HL-60/S4 treated with phorbol 12-myristate 13-acetate at 8.2 ng/mL for 4 days and 3 days (cell line): ENCODE results near the gene AOX1.
"Not testable (repeated sequence)": the region's sequence is repeated elsewhere in the genome, so short reads cannot be mapped to it uniquely, and the experiment has no call there.

Experiments used
- in situ Hi-C: fragments of 300-500 bp; cut with MboI; formaldehyde crosslinking; loops from 2 replicates; pipeline ENCODE4 v1.15.0; 2022; ENCODE audit warnings: low sequenced_read_pairs

Gene AOX1

DNA sequence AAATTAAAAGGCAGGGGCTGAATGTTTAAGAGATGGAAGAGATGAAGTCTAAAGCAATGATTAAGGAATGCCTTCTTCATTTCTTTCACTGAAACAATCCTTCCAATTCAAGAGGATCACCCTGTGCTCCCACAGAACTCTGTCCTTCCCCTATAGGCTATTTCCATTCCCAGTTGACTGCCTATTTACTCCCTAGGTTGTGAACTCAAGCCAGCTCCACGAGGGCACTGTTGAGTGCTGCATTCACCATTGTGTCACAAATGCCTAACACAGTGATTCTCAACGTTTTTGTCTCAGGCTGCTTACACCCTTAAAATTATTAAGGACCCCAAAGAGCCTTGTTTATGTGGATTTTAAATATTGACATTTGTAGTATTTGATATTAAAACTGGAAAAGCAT is 112.4 kb downstream of the AOX1 start:
- in situ Hi-C loops = no loop called here

DNA sequence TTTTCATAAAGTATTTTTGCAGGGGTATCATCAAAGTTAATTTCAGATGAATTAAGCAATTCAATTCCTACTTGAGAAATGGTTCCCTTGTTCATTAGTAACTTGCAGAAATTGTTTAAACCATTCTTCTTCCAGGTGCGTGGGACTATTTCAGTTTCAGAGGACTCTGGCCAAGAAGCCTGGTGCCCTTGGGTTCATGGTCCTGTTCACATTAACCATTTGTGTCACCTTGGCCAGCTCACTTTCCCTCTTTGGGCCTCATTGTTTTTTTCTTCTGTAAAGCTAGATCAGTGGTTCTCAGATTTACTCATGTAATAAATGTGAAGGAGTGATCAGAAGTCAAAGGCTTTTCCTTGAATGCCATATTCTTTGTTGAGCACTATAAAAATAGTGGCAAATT is 113.5 kb downstream of the AOX1 start:
- in situ Hi-C loops = no loop called here

GRCh38 chr2:200700856-200701255 is 115.0 kb downstream of the AOX1 start:
- in situ Hi-C loops = no loop called here

DNA sequence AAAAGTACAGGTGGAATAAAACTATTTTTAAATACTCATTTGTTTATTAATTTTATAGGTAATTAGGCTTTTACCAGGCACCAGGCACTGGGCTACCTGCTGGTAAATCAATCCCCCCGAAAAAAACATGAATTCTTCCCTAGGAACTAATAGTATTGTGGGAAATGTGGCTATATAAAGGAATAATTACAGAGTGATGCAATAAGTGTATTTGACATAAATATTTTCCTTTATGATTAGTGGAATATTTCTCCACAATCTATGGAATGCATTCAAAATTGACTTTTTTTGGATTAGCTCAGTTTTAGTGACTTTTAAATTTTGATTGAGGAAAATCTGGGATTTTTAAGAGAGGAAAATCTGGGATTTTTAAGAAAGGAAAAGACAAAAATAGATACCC is 116.2 kb downstream of the AOX1 start:
- in situ Hi-C loops = no loop called here

- in situ Hi-C loops = no loop called here
Observed at GRCh38 chr2:200702646-200703118, 116.9 kb downstream of the AOX1 start.

GRCh38 chr2:200703127-200703925 is 117.5 kb downstream of the AOX1 start:
- in situ Hi-C loops = no loop called here

- in situ Hi-C loops = no loop called here
Observed at GRCh38 chr2:200703926-200704637, 118.3 kb downstream of the AOX1 start.

GRCh38 chr2:200705305-200706041 is 119.7 kb downstream of the AOX1 start:
- in situ Hi-C loops = no loop called here

GRCh38 chr2:200708943-200709342 is 123.1 kb downstream of the AOX1 start:
- in situ Hi-C loops = no loop called here

DNA sequence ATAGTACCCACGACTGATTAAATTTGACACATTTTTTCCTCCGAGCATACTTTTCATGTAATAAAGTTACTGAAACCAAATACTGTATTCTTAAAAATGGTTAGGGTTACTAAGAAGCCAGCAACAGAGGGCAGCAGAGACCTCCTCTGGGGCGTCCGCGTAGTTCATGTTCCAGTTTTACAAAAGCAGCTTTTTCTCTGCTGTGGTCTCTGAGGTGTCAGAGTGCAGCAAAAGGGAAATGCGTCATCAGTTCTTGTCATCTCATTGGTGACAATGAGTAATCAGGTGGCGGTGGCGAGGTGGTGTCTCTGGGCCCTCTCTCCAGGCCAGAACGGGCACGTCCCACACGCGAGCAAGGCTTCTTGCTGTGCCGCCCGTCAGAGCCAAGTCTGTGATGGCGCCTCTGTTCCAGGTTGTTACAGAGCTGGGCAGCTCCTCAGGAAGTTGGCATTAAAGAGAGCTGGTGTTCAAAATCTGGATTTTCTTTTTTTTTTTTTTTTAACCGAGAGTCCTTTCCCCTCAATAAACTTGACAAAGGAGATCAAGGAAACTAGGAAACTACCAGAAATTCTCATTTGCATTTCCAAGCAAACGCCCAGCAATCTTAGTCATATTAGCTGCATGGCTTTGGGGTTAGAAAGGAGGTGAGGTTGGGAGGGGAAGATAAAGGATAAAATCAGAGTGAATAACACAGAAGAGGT is 127.3 kb downstream of the AOX1 start:
- in situ Hi-C loops = no loop called here

DNA sequence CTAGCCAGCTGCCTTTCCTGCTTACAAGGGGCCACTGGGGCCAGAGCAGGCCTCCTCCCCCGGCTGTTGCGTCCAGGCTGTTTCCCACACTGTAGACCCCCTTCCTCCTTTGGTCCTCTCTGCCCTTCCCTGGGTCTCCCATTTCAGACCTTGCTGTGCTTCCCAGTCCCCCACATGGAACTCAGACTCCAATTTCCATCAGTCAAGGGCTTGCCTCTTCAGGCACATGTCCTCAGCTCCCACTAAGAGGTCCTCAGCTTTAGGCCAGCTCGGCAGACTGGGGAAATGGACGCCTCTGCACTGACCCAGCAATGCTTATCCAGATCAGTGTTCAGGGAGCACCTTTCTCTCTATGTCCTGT is 127.9 kb downstream of the AOX1 start:
- in situ Hi-C loops = no loop called here

- in situ Hi-C loops = not testable (repeated sequence)
Observed at GRCh38 chr2:200715014-200715413, 129.2 kb downstream of the AOX1 start.

GRCh38 chr2:200716386-200716785 is 130.6 kb downstream of the AOX1 start:
- in situ Hi-C loops = no loop called here
